WTC11 (cell line): ENCODE data around the gene GGCX.

Experiments
- JUN ChIP-seq: sonication (generic); formaldehyde crosslinking; IDR thresholded peaks from 2 replicates; pipeline ENCODE4 v1.8.0; 2023; ENCODE audit warnings: mild to moderate bottlenecking, missing genetic modification reagents
- NFYB ChIP-seq: sonication (generic); formaldehyde crosslinking; conservative IDR thresholded peaks from 2 replicates; pipeline ENCODE4 v1.8.0; 2022; ENCODE audit warnings: low read depth, missing genetic modification reagents
- ZNF219 ChIP-seq: sonication (generic); formaldehyde crosslinking; IDR thresholded peaks from 2 replicates; pipeline ENCODE4 v1.8.0; 2023; ENCODE audit warnings: missing genetic modification reagents, mild to moderate bottlenecking, borderline replicate concordance
- ZNF416 ChIP-seq: fragments of 250-450 bp; sonication (Bioruptor Pico); IDR thresholded peaks from 2 replicates; pipeline ENCODE4 v1.9.0; 2021; ENCODE audit warnings: mild to moderate bottlenecking, inconsistent platforms
- TF ChIP-seq, protein P1 (sequence below): fragments of 200-600 bp; IDR thresholded peaks from 2 replicates; pipeline ENCODE4 v1.8.0; 2022; ENCODE audit warnings: antibody characterized with exemption
- TF ChIP-seq, protein P2 (sequence below): sonication (generic); formaldehyde crosslinking; IDR thresholded peaks from 2 replicates; pipeline ENCODE4 v1.8.0; 2022; ENCODE audit warnings: mild to moderate bottlenecking, missing genetic modification reagents
- TF ChIP-seq, protein P3 (sequence below): sonication (generic); formaldehyde crosslinking; IDR thresholded peaks from 2 replicates; pipeline ENCODE4 v1.8.1; 2022; ENCODE audit warnings: low read depth, mild to moderate bottlenecking, moderate library complexity, missing genetic modification reagents, borderline replicate concordance
- TF ChIP-seq, protein P4 (sequence below): sonication (generic); formaldehyde crosslinking; IDR thresholded peaks from 2 replicates; pipeline ENCODE4 v1.8.0; 2023; ENCODE audit warnings: mild to moderate bottlenecking, missing genetic modification reagents
- TF ChIP-seq, protein P5 (sequence below): sonication (generic); formaldehyde crosslinking; IDR thresholded peaks from 2 replicates; pipeline ENCODE4 v1.8.1; 2023; ENCODE audit warnings: mild to moderate bottlenecking, missing genetic modification reagents
- TF ChIP-seq, protein P6 (sequence below): sonication (generic); formaldehyde crosslinking; IDR thresholded peaks from 2 replicates; pipeline ENCODE4 v1.8.1; 2023; ENCODE audit warnings: mild to moderate bottlenecking, missing genetic modification reagents
- TF ChIP-seq, protein P7 (sequence below): sonication (generic); formaldehyde crosslinking; IDR thresholded peaks from 2 replicates; pipeline ENCODE4 v1.8.0; 2022; ENCODE audit warnings: mild to moderate bottlenecking, missing genetic modification reagents

DNA sequence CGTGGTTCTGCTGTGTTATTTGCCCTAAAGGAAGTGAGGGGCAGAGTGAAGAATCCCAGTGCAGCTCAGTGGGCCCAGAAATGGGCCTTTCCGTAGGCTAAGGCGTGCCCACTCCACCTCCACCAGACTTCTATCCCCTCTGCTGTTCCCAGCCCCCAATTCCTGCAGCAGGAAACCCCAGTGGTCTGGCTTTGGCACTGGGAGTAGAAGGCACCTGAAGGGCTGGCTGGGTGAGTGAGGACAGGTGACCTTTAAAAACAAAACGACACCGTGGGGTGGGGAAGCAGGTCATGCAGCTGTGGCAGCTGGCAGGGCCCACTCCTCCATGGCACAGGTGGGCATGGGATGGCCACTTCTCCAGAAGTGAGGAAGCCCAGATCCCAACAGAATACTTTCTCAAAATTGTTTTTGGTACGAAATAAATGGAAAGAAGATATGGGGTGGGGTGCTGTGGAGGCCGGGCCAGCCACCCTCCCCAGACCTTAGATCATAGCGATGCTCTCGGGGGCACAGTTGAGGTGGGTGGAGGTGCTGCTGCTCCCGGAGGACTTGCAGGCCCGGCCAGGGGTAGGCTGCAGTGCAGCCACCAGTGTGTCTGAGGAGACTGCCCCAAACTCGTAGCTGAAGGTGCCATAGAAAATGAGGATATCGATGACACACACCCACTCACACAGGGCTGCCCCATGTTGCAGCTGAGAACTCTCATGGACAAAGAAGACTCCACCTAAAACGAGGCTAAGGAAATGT is 37.5 kb upstream of the GGCX start:
- TF ChIP-seq, protein P1, sequence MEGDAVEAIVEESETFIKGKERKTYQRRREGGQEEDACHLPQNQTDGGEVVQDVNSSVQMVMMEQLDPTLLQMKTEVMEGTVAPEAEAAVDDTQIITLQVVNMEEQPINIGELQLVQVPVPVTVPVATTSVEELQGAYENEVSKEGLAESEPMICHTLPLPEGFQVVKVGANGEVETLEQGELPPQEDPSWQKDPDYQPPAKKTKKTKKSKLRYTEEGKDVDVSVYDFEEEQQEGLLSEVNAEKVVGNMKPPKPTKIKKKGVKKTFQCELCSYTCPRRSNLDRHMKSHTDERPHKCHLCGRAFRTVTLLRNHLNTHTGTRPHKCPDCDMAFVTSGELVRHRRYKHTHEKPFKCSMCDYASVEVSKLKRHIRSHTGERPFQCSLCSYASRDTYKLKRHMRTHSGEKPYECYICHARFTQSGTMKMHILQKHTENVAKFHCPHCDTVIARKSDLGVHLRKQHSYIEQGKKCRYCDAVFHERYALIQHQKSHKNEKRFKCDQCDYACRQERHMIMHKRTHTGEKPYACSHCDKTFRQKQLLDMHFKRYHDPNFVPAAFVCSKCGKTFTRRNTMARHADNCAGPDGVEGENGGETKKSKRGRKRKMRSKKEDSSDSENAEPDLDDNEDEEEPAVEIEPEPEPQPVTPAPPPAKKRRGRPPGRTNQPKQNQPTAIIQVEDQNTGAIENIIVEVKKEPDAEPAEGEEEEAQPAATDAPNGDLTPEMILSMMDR: no peak
- TF ChIP-seq, protein P2, sequence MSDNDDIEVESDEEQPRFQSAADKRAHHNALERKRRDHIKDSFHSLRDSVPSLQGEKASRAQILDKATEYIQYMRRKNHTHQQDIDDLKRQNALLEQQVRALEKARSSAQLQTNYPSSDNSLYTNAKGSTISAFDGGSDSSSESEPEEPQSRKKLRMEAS (CRISPR knock-in tag): no peak
- no peak for TF ChIP-seq ZNF219 (CRISPR knock-in tag)
- TF ChIP-seq, protein P3, sequence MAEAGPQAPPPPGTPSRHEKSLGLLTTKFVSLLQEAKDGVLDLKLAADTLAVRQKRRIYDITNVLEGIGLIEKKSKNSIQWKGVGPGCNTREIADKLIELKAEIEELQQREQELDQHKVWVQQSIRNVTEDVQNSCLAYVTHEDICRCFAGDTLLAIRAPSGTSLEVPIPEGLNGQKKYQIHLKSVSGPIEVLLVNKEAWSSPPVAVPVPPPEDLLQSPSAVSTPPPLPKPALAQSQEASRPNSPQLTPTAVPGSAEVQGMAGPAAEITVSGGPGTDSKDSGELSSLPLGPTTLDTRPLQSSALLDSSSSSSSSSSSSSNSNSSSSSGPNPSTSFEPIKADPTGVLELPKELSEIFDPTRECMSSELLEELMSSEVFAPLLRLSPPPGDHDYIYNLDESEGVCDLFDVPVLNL (CRISPR knock-in tag): no peak
- no peak for TF ChIP-seq ZNF416 (CRISPR knock-in tag)
- TF ChIP-seq NFYB: no peak
- no peak for TF ChIP-seq JUN (CRISPR knock-in tag)
- TF ChIP-seq, protein P4, sequence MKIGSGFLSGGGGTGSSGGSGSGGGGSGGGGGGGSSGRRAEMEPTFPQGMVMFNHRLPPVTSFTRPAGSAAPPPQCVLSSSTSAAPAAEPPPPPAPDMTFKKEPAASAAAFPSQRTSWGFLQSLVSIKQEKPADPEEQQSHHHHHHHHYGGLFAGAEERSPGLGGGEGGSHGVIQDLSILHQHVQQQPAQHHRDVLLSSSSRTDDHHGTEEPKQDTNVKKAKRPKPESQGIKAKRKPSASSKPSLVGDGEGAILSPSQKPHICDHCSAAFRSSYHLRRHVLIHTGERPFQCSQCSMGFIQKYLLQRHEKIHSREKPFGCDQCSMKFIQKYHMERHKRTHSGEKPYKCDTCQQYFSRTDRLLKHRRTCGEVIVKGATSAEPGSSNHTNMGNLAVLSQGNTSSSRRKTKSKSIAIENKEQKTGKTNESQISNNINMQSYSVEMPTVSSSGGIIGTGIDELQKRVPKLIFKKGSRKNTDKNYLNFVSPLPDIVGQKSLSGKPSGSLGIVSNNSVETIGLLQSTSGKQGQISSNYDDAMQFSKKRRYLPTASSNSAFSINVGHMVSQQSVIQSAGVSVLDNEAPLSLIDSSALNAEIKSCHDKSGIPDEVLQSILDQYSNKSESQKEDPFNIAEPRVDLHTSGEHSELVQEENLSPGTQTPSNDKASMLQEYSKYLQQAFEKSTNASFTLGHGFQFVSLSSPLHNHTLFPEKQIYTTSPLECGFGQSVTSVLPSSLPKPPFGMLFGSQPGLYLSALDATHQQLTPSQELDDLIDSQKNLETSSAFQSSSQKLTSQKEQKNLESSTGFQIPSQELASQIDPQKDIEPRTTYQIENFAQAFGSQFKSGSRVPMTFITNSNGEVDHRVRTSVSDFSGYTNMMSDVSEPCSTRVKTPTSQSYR (CRISPR knock-in tag): no peak
- TF ChIP-seq, protein P5, sequence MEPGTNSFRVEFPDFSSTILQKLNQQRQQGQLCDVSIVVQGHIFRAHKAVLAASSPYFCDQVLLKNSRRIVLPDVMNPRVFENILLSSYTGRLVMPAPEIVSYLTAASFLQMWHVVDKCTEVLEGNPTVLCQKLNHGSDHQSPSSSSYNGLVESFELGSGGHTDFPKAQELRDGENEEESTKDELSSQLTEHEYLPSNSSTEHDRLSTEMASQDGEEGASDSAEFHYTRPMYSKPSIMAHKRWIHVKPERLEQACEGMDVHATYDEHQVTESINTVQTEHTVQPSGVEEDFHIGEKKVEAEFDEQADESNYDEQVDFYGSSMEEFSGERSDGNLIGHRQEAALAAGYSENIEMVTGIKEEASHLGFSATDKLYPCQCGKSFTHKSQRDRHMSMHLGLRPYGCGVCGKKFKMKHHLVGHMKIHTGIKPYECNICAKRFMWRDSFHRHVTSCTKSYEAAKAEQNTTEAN (CRISPR knock-in tag): no peak
- TF ChIP-seq, protein P6, sequence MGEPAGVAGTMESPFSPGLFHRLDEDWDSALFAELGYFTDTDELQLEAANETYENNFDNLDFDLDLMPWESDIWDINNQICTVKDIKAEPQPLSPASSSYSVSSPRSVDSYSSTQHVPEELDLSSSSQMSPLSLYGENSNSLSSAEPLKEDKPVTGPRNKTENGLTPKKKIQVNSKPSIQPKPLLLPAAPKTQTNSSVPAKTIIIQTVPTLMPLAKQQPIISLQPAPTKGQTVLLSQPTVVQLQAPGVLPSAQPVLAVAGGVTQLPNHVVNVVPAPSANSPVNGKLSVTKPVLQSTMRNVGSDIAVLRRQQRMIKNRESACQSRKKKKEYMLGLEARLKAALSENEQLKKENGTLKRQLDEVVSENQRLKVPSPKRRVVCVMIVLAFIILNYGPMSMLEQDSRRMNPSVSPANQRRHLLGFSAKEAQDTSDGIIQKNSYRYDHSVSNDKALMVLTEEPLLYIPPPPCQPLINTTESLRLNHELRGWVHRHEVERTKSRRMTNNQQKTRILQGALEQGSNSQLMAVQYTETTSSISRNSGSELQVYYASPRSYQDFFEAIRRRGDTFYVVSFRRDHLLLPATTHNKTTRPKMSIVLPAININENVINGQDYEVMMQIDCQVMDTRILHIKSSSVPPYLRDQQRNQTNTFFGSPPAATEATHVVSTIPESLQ (CRISPR knock-in tag): no peak
- TF ChIP-seq, protein P7, sequence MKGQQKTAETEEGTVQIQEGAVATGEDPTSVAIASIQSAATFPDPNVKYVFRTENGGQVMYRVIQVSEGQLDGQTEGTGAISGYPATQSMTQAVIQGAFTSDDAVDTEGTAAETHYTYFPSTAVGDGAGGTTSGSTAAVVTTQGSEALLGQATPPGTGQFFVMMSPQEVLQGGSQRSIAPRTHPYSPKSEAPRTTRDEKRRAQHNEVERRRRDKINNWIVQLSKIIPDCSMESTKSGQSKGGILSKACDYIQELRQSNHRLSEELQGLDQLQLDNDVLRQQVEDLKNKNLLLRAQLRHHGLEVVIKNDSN (CRISPR knock-in tag): no peak
